Loucy (cell line): ENCODE results near the gene IRAK3.

Source experiments
- CTCF ChIP-seq: fragments of 200-600 bp; sonication (generic); conservative IDR thresholded peaks from 2 replicates; pipeline ENCODE4 v1.5.1; 2014; ENCODE audit warnings: mild to moderate bottlenecking, antibody characterized with exemption, low read length
- EZH2phosphoT487 ChIP-seq: fragments of 200-600 bp; IDR thresholded peaks from 2 replicates; pipeline ENCODE4 v1.6.1; 2018; ENCODE audit warnings: antibody characterized with exemption, mild to moderate bottlenecking, moderate library complexity, borderline replicate concordance

GRCh38 chr12:66242311-66242710 lies 53.3 kb downstream of the IRAK3 start:
- TF ChIP-seq CTCF (no peak), EZH2phosphoT487 (no peak)
